SU-DHL-6 (cell line): ENCODE data around the gene LAMB2.

Source experiments
- EZH2phosphoT487 ChIP-seq: fragments of 200-600 bp; sonication (generic), shearing (Covaris generic); conservative IDR thresholded peaks from 2 replicates; pipeline ENCODE4 v1.6.1; 2018; ENCODE audit warnings: mild to moderate bottlenecking, antibody characterized with exemption, low read length, moderate library complexity, mixed read lengths
- TF ChIP-seq, protein P1 (sequence below): fragments of 200-600 bp; sonication (generic); IDR thresholded peaks from one replicate; pipeline ENCODE4 v1.5.1; 2017; ENCODE audit warnings: antibody characterized with exemption, mild to moderate bottlenecking, low read length, moderate library complexity; ENCODE audit not compliant: insufficient read depth, poor library complexity, severe bottlenecking

DNA sequence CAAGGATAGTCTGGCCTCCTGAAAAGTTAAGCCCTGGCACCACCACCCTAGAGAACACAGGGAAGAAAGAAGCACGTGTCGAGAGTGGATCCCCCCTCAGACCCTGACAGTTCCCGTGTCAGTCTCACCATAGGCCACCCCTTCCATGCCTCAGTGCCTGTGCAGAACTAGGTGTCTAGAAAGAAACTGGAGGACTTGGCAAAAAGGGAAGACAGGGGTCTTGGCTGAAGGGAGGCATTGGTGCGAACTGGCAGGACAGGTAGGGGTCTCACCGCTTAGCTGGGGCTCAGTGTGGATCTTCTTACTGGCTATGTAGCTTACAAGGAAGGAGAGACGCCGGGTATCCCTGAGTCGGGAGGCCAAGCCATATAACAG, 28.8 kb downstream of the LAMB2 start:
- TF ChIP-seq, protein P1, sequence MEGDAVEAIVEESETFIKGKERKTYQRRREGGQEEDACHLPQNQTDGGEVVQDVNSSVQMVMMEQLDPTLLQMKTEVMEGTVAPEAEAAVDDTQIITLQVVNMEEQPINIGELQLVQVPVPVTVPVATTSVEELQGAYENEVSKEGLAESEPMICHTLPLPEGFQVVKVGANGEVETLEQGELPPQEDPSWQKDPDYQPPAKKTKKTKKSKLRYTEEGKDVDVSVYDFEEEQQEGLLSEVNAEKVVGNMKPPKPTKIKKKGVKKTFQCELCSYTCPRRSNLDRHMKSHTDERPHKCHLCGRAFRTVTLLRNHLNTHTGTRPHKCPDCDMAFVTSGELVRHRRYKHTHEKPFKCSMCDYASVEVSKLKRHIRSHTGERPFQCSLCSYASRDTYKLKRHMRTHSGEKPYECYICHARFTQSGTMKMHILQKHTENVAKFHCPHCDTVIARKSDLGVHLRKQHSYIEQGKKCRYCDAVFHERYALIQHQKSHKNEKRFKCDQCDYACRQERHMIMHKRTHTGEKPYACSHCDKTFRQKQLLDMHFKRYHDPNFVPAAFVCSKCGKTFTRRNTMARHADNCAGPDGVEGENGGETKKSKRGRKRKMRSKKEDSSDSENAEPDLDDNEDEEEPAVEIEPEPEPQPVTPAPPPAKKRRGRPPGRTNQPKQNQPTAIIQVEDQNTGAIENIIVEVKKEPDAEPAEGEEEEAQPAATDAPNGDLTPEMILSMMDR: no peak
- TF ChIP-seq EZH2phosphoT487: no peak
